Chondrocyte (in vitro differentiated cells): ENCODE data around the gene EPAS1. TPM values are rescaled to one million over a fixed set of nuclear protein-coding genes. Genes with fewer than 3 reads are reported as not detected.

Experiments used
- DNase-seq: peaks from one replicate; pipeline ENCODE4 v3.0.0; 2021; ENCODE audit warnings: mixed read lengths, low spot score
- H3K27ac Mint-ChIP-seq: one replicate; pipeline ENCODE4 v1.8.0; 2021; ENCODE audit warnings: mild to moderate bottlenecking, moderate library complexity, mixed read lengths; ENCODE audit not compliant: unreplicated experiment
- H3K27me3 Mint-ChIP-seq: 2 replicates; pipeline ENCODE4 v1.8.0; 2021; ENCODE audit warnings: low read depth, mixed read lengths
- H3K36me3 Mint-ChIP-seq: 2 replicates; pipeline ENCODE4 v1.8.0; 2021; ENCODE audit warnings: low read depth, mixed read lengths
- H3K4me1 Mint-ChIP-seq: 2 replicates; pipeline ENCODE4 v1.8.0; 2021; ENCODE audit warnings: low read depth, mild to moderate bottlenecking, mixed read lengths
- H3K4me3 Mint-ChIP-seq: one replicate; pipeline ENCODE4 v1.8.0; 2021; ENCODE audit warnings: mild to moderate bottlenecking, moderate library complexity, mixed read lengths; ENCODE audit not compliant: unreplicated experiment
- H3K9me3 Mint-ChIP-seq: 2 replicates; pipeline ENCODE4 v1.8.0; 2021; ENCODE audit warnings: low read depth, mixed read lengths
- total RNA-seq: library from RNA; stranded (reverse); gene quantifications from 3 replicates; pipeline ENCODE4 v1.2.1, GENCODE V29; 2021
- TF ChIP-seq, protein P1 (sequence below): fragments of 200-600 bp; sonication (generic); IDR thresholded peaks from 2 replicates; pipeline ENCODE4 v1.5.0; 2021; ENCODE audit warnings: antibody characterized with exemption, mild to moderate bottlenecking, moderate library complexity

Gene EPAS1
- total RNA-seq, 1 donor from 2014 or later: 122 TPM

DNA sequence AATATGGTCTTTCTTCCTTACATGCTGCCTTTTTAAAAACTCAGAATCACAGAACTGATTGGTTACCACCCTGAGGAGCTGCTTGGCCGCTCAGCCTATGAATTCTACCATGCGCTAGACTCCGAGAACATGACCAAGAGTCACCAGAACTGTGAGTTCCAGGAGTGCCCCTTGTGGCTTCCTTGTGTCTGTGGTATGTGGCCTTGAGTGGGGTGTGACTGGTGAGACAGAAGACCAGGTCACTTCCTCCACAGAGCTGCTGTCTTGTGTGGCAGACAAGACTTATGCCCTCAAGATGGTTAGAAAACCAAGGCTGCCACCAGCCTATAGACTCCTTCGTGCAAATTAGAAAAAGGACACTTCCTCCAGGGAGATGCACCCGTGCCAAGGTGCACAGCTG lies 72.6 kb downstream of the EPAS1 start:
- H3K4me1 Mint-ChIP-seq: peaks cover 3% of the 10 kb centered on the region
- H3K36me3 Mint-ChIP-seq: peaks cover 32% of the 10 kb centered on the region
- TF ChIP-seq, protein P1, sequence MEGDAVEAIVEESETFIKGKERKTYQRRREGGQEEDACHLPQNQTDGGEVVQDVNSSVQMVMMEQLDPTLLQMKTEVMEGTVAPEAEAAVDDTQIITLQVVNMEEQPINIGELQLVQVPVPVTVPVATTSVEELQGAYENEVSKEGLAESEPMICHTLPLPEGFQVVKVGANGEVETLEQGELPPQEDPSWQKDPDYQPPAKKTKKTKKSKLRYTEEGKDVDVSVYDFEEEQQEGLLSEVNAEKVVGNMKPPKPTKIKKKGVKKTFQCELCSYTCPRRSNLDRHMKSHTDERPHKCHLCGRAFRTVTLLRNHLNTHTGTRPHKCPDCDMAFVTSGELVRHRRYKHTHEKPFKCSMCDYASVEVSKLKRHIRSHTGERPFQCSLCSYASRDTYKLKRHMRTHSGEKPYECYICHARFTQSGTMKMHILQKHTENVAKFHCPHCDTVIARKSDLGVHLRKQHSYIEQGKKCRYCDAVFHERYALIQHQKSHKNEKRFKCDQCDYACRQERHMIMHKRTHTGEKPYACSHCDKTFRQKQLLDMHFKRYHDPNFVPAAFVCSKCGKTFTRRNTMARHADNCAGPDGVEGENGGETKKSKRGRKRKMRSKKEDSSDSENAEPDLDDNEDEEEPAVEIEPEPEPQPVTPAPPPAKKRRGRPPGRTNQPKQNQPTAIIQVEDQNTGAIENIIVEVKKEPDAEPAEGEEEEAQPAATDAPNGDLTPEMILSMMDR: no peak
- H3K27me3 Mint-ChIP-seq: no peaks in the 10 kb centered on the region
- DNase-seq: no peak
- H3K27ac Mint-ChIP-seq: no peak overlapping the region
- H3K4me3 Mint-ChIP-seq: no peak overlapping the region
- peaks cover 4% of the 10 kb centered on the region for H3K9me3 Mint-ChIP-seq

GRCh38 chr2:46371854-46372253 lies 74.6 kb downstream of the EPAS1 start:
- TF ChIP-seq, protein P1: no peak
- no peaks in the 10 kb centered on the region for H3K4me1 Mint-ChIP-seq
- no peaks in the 10 kb centered on the region for H3K27me3 Mint-ChIP-seq
- H3K36me3 Mint-ChIP-seq: peaks cover 39% of the 10 kb centered on the region
- H3K27ac Mint-ChIP-seq: no peak overlapping the region
- no peak for DNase-seq
- H3K4me3 Mint-ChIP-seq: no peak overlapping the region
- peaks cover 4% of the 10 kb centered on the region for H3K9me3 Mint-ChIP-seq

DNA sequence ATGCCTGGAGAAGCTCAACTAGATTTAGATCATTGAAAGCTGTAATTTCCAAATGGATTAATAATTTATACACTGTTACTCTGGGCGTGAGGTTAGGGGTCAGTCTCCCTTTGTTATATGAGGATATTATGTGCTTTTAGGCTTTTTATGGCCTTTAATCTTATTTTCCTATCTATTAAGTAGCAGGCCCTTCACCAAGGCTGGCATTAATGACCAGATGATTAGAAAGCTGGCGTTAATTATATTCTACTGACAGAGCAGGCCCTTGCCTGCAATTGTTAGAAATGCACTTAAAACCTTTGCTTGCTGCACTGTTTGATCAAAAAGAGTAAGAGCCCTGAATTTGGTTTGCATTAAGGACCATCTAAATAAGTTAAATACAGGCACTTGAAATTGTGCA lies 75.3 kb downstream of the EPAS1 start:
- Mint-ChIP-seq H3K4me3 (no peak overlapping the region), H3K36me3 (peaks cover 40% of the 10 kb centered on the region), H3K4me1 (no peaks in the 10 kb centered on the region), H3K27ac (no peak overlapping the region), H3K9me3 (peaks cover 4% of the 10 kb centered on the region), H3K27me3 (no peaks in the 10 kb centered on the region)
- TF ChIP-seq, protein P1: no peak
- no peak for DNase-seq

GRCh38 chr2:46373238-46373637 lies 76.0 kb downstream of the EPAS1 start:
- Mint-ChIP-seq H3K27ac (no peak overlapping the region), H3K4me1 (no peaks in the 10 kb centered on the region), H3K27me3 (no peaks in the 10 kb centered on the region), H3K4me3 (no peak overlapping the region), H3K36me3 (peaks cover 40% of the 10 kb centered on the region), H3K9me3 (peaks cover 4% of the 10 kb centered on the region)
- TF ChIP-seq, protein P1: no peak
- no peak for DNase-seq

DNA sequence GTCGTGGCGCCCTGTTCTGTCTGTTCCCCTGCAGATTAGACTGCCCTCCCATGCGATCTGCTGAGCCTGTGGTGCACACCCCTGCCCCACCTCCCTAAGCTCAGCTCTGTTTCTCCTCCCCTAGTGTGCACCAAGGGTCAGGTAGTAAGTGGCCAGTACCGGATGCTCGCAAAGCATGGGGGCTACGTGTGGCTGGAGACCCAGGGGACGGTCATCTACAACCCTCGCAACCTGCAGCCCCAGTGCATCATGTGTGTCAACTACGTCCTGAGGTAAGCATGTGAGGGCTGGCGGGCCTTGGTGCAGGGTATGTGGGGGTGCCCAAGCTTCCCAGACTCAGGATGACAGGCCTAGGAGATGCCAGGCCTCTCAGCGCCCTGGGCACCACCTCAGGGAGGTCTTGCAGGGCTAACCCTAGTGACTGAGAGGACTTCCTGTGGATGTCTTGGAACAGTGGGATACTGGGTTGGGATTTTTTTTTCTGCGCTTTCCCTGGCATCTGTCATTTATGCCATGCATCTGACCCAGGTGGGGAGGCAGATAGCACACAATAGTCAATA lies 78.4 kb downstream of the EPAS1 start:
- DNase-seq: no peak
- H3K36me3 Mint-ChIP-seq: peaks cover 42% of the 10 kb centered on the region
- H3K4me3 Mint-ChIP-seq: no peak overlapping the region

More for the DNA sequence above, 78.4 kb downstream of the EPAS1 start:
- Mint-ChIP-seq H3K9me3 (peaks cover 4% of the 10 kb centered on the region), H3K27me3 (no peaks in the 10 kb centered on the region), H3K4me1 (peaks cover 10% of the 10 kb centered on the region), H3K27ac (no peak overlapping the region)
- TF ChIP-seq, protein P1: no peak
